ENCODE data around the gene NDUFA13.

NDUFA13 gene

DNA sequence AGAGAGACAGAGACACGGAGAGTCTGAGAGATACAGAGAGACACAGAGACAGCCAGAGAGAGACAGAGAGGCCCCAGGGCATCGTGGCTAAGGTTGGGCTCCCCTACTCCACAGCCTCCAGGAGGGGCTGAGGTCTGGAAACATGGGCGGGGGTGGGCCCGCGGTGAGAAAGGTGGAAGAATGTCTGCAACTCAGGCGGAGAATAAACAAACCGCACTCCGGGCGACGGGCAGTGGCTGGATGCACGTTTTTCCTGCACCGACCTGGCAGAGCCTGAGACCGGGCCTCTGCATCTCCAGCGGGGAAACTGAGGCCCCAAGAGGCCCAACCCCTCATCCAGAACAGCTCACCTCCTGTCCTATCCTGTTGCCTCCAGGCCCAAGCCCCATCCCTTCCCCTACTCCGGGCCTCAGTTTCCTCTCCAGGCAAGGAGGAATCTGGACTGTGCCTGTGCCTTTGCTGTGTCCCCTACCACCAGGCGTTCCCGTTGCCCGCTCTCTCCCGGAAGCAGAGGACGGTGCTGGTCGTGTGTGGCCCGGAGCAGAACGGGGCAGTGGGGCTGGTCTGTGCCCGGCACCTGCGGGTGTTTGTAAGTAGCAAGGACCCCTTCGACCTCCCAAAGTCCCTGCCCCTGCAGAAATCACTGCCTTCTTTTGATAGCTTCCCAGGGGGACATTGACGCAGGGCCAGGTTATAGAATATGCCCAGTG lies 18.7 kb downstream of the NDUFA13 start:
- peaks cover 10 to 19% of the 10 kb centered on the region in 2 experiments for H3K4me1 ChIP-seq (ENCODE audit: control insufficient read depth in 1 of 2, insufficient read depth in 1 of 2, low read depth in 1 of 2, low read length in 1 of 2)
- H3K36me3 ChIP-seq = peaks cover 7% of the 10 kb centered on the region
- H3K27me3 ChIP-seq = peaks cover 36% of the 10 kb centered on the region
- no peaks in the 10 kb centered on the region for H3K9me3 ChIP-seq
- no peak overlapping the region for H3K4me3 ChIP-seq (ENCODE audit: low read depth in 1 of 2, low read length in 1 of 2)
- TF ChIP-seq, protein P1, sequence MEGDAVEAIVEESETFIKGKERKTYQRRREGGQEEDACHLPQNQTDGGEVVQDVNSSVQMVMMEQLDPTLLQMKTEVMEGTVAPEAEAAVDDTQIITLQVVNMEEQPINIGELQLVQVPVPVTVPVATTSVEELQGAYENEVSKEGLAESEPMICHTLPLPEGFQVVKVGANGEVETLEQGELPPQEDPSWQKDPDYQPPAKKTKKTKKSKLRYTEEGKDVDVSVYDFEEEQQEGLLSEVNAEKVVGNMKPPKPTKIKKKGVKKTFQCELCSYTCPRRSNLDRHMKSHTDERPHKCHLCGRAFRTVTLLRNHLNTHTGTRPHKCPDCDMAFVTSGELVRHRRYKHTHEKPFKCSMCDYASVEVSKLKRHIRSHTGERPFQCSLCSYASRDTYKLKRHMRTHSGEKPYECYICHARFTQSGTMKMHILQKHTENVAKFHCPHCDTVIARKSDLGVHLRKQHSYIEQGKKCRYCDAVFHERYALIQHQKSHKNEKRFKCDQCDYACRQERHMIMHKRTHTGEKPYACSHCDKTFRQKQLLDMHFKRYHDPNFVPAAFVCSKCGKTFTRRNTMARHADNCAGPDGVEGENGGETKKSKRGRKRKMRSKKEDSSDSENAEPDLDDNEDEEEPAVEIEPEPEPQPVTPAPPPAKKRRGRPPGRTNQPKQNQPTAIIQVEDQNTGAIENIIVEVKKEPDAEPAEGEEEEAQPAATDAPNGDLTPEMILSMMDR (IDR thresholded peaks at IDR 0.05) = no peak
- H3K27ac ChIP-seq = no peak overlapping the region

GRCh38 chr19:19535311-19536191 lies 19.5 kb downstream of the NDUFA13 start:
- H3K36me3 ChIP-seq = no peaks in the 10 kb centered on the region
- no peak overlapping the region for H3K27ac ChIP-seq
- H3K4me1 ChIP-seq (ENCODE audit: control insufficient read depth in 1 of 2, insufficient read depth in 1 of 2, low read depth in 1 of 2, low read length in 1 of 2) = peaks cover 15 to 26% of the 10 kb centered on the region in 2 experiments
- no peak overlapping the region for H3K4me3 ChIP-seq (ENCODE audit: low read depth in 1 of 2, low read length in 1 of 2)
- peaks cover 44% of the 10 kb centered on the region for H3K27me3 ChIP-seq
- TF ChIP-seq, protein P1 (IDR thresholded peaks at IDR 0.05) = no peak
- H3K9me3 ChIP-seq = no peaks in the 10 kb centered on the region

DNA sequence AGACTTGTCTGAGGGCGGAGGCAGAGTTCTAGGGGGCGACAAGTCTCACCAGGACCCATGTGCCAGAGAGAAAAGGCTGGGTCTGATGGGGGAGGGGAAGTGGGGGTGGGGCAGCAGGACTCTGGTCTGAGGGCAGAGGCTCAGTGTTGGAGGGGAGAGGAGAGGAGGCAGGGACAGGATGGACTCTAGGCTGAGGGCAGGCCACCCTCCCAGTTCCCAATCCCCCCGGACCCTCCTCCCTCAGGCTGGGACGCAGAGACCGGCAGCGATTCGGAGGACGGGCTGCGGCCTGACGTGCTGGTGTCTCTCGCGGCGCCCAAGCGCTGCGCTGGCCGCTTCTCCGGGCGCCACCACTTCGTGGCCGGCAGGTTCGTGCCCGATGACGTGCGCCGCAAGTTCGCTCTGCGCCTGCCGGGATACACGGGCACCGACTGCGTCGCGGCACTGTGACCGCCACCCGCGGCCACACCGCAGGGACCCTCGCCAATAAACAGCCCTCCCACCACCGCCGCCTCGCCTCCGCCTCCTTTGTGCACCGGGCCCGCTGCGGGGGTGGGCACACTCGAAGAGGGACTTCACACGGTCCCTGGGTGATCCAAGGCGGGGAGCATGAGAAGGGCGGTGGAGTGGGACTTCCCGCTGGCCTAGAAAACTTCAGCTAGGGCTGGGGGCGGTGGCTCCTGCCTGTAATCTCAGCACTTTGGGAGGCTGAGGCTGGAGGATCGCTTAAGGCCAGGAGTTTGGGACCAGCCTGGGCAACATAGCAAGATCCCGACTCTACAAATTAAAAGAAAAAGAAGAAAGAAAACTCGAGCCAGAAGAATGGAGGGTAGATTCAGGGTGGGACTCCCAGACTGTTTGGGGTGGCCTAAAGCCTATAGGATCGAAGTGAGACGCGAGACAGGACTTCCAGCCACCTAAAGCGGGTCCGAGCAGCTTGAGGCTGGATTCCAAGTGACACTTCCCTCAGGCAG lies 21.3 kb downstream of the NDUFA13 start:
- TF ChIP-seq, protein P1 (IDR thresholded peaks at IDR 0.05) = no peak
- Histone ChIP-seq H3K27ac (no peak overlapping the region), H3K27me3 (peaks cover 52% of the 10 kb centered on the region), H3K4me1 (ENCODE audit: control insufficient read depth in 1 of 2, insufficient read depth in 1 of 2, low read depth in 1 of 2, low read length in 1 of 2) (peaks cover 33 to 39% of the 10 kb centered on the region in 2 experiments), H3K9me3 (no peaks in the 10 kb centered on the region), H3K4me3 (ENCODE audit: low read depth in 1 of 2, low read length in 1 of 2) (no peak overlapping the region), H3K36me3 (no peaks in the 10 kb centered on the region)

DNA sequence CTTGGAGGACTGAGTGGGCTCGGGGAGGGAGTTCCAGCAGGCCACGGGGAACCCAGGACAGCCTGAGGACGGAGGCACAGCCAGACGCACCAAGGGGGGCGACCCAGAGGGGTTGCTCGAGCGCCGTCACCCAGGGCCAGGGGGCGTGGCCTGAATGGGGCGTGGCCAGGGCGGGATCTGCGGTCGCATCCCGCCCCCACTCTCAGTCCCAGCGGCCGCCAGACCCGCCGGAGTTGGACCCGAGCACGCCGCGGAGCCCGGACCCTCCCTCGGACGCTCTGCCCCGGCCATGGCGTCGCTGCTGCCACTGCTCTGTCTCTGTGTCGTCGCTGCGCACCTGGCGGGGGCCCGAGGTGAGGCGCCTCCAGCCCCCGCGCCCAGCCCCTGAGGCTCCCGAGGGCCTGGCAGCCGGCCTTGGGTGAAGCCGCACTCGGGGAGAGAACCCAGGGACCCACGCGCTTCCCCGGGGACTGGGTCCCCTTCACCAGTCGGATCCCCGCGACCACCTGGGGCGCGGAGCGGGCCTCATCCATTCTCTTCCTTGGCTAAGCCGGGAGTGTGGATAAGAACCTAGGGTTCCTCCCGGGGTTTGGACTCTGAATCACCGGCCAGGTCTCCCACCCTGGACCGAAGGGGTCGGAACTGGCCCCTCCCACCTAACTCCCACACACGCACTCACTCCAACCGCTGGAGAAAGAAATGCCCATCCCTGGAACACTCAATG lies 22.2 kb downstream of the NDUFA13 start, which contains the start of gene CILP2:
Gene CILP2 (plus strand): TSS at position 205 of the 724 bp plus-strand sequence. CDS start 85 bp downstream, at position 290.
- no peak within 1 kb of the TSS for H3K27ac ChIP-seq
- TF ChIP-seq, protein P1 (IDR thresholded peaks at IDR 0.05) = no peak
- H3K27me3 ChIP-seq = peaks cover 52% of the 10 kb centered on the region
- H3K4me3 ChIP-seq (ENCODE audit: low read depth in 1 of 2, low read length in 1 of 2) = no peak within 1 kb of the TSS
- no peaks in the 10 kb centered on the region for H3K9me3 ChIP-seq
- no peaks in the 10 kb centered on the region for H3K36me3 ChIP-seq
- H3K4me1 ChIP-seq (ENCODE audit: control insufficient read depth in 1 of 2, insufficient read depth in 1 of 2, low read depth in 1 of 2, low read length in 1 of 2) = peaks cover 42 to 45% of the 10 kb centered on the region in 2 experiments

Data from neutrophil (primary cell).